H9 (cell line): ENCODE results near the gene FCN1. TPM values are rescaled to one million over a fixed set of nuclear protein-coding genes. Genes with fewer than 3 reads are reported as not detected.

Experiments used
- DNase-seq: peaks from one replicate; pipeline ENCODE4 v3.0.0-alpha.2; 2017
- H2AFZ ChIP-seq: one replicate; pipeline ENCODE4 v1.6.1; 2013; ENCODE audit warnings: mild to moderate bottlenecking, low read length, control low read depth, moderate library complexity
- H2AK5ac ChIP-seq: 2 replicates; pipeline ENCODE4 v1.6.1; 2013; ENCODE audit warnings: low read length, control low read depth, mixed read lengths; ENCODE audit not compliant: insufficient read length
- H2BK120ac ChIP-seq: one replicate; pipeline ENCODE4 v1.6.1; 2013; ENCODE audit warnings: low read depth, mild to moderate bottlenecking, low read length, control low read depth, inconsistent platforms; ENCODE audit not compliant: poor library complexity, severe bottlenecking
- H2BK12ac ChIP-seq: 2 replicates; pipeline ENCODE4 v1.6.1; 2013; ENCODE audit warnings: low read length, control low read depth, mixed read lengths, low read depth; ENCODE audit not compliant: insufficient read length
- H2BK15ac ChIP-seq: 2 replicates; pipeline ENCODE4 v1.6.1; 2013; ENCODE audit warnings: low read depth, low read length, control low read depth
- H2BK20ac ChIP-seq: one replicate; pipeline ENCODE4 v1.6.1; 2013; ENCODE audit warnings: low read depth, mild to moderate bottlenecking, low read length, control low read depth, inconsistent platforms; ENCODE audit not compliant: poor library complexity, severe bottlenecking
- H2BK5ac ChIP-seq: 2 replicates; pipeline ENCODE4 v1.6.1; 2013; ENCODE audit warnings: low read length, control low read depth, mixed read lengths; ENCODE audit not compliant: insufficient read length
- H3K14ac ChIP-seq: 2 replicates; pipeline ENCODE4 v1.6.1; 2013; ENCODE audit warnings: low read length, control low read depth; ENCODE audit not compliant: insufficient read depth
- H3K18ac ChIP-seq: 2 replicates; pipeline ENCODE4 v1.6.1; 2013; ENCODE audit warnings: low read depth, mild to moderate bottlenecking, mixed read lengths, low read length, control low read depth; ENCODE audit not compliant: insufficient read length
- H3K23ac ChIP-seq: 2 replicates; pipeline ENCODE4 v1.6.1; 2013; ENCODE audit warnings: low read length, control low read depth, mixed read lengths, low read depth; ENCODE audit not compliant: insufficient read length
- H3K23me2 ChIP-seq: 2 replicates; pipeline ENCODE4 v1.6.1; 2013; ENCODE audit warnings: low read depth, mild to moderate bottlenecking, mixed read lengths, low read length, control low read depth; ENCODE audit not compliant: insufficient read length, poor library complexity, severe bottlenecking
- H3K27ac ChIP-seq: 2 replicates; pipeline ENCODE4 v1.5.1; 2013; ENCODE audit warnings: low read length, control low read depth, mixed read lengths, low read depth; ENCODE audit not compliant: insufficient read length
- H3K27me3 ChIP-seq: 2 replicates; pipeline ENCODE4 v1.6.1; 2013; ENCODE audit warnings: low read length, control low read depth, inconsistent platforms; ENCODE audit not compliant: insufficient read depth
- H3K4ac ChIP-seq: 2 replicates; pipeline ENCODE4 v1.6.1; 2013; ENCODE audit warnings: low read depth, mild to moderate bottlenecking, control low read depth, inconsistent platforms, low read length, moderate library complexity
- H3K4me1 ChIP-seq: 2 replicates; pipeline ENCODE4 v1.6.1; 2013; ENCODE audit warnings: low read length, control low read depth, inconsistent platforms; ENCODE audit not compliant: insufficient read depth
- H3K4me2 ChIP-seq: 2 replicates; pipeline ENCODE4 v1.6.1; 2013; ENCODE audit warnings: low read length, control low read depth, mixed read lengths; ENCODE audit not compliant: insufficient read length, insufficient read depth
- H3K56ac ChIP-seq: 2 replicates; pipeline ENCODE4 v1.6.1; 2013; ENCODE audit warnings: low read depth, mild to moderate bottlenecking, mixed read lengths, low read length, control low read depth; ENCODE audit not compliant: insufficient read length
- H3K79me1 ChIP-seq: 2 replicates; pipeline ENCODE4 v1.6.1; 2013; ENCODE audit warnings: low read depth, mild to moderate bottlenecking, moderate library complexity, low read length, control low read depth, inconsistent platforms; ENCODE audit not compliant: insufficient read depth, poor library complexity, severe bottlenecking
- H3K79me2 ChIP-seq: 2 replicates; pipeline ENCODE4 v1.6.1; 2013; ENCODE audit warnings: low read length, control low read depth, inconsistent platforms; ENCODE audit not compliant: insufficient read depth
- H3K9ac ChIP-seq: 2 replicates; pipeline ENCODE4 v1.6.1; 2013; ENCODE audit warnings: low read length, control low read depth, mixed read lengths; ENCODE audit not compliant: insufficient read length; ENCODE audit errors: extremely low read depth
- H3K9me3 ChIP-seq: one replicate; pipeline ENCODE4 v1.6.1; 2013; ENCODE audit warnings: low read depth, low read length, inconsistent platforms; ENCODE audit not compliant: control insufficient read depth
- H3T11ph ChIP-seq: one replicate; pipeline ENCODE4 v1.6.1; 2013; ENCODE audit warnings: mild to moderate bottlenecking, low read length, control low read depth, inconsistent platforms
- H4K20me1 ChIP-seq: one replicate; pipeline ENCODE4 v1.6.1; 2013; ENCODE audit not compliant: control insufficient read depth, insufficient read length, insufficient read depth
- H4K5ac ChIP-seq: 2 replicates; pipeline ENCODE4 v1.6.1; 2013; ENCODE audit warnings: low read depth, mild to moderate bottlenecking, mixed read lengths, low read length, control low read depth; ENCODE audit not compliant: insufficient read length
- H4K8ac ChIP-seq: replicated peaks from 2 replicates; pipeline ENCODE4 v1.6.1; 2013; ENCODE audit warnings: low read length, control low read depth, mixed read lengths, low read depth; ENCODE audit not compliant: insufficient read length
- H4K91ac ChIP-seq: 2 replicates; pipeline ENCODE4 v1.6.1; 2013; ENCODE audit warnings: low read depth, mild to moderate bottlenecking, moderate library complexity, mixed read lengths, low read length, control low read depth; ENCODE audit not compliant: insufficient read length
- H3K27ac Mint-ChIP-seq, 3 experiments: 2 replicates in 2 of 3; 3 replicates in 1 of 3; pipeline ENCODE4 v1.8.0; 2020 to 2021; ENCODE audit warnings: mixed read lengths in 3 of 3, mild to moderate bottlenecking in 1 of 3, moderate library complexity in 1 of 3
- H3K27me3 Mint-ChIP-seq: 2 replicates; pipeline ENCODE4 v1.8.0; 2021; ENCODE audit warnings: low read depth, mild to moderate bottlenecking, moderate library complexity, mixed read lengths
- H3K36me3 Mint-ChIP-seq, 3 experiments: 2 replicates in 2 of 3; 3 replicates in 1 of 3; pipeline ENCODE4 v1.8.0; 2020 to 2021; ENCODE audit warnings: low read depth in 3 of 3, mixed read lengths in 3 of 3; ENCODE audit not compliant: insufficient read depth in 1 of 3
- H3K4me1 Mint-ChIP-seq, 2 experiments: 2 replicates each; pipeline ENCODE4 v1.8.0; 2020; ENCODE audit warnings: mixed read lengths in 2 of 2
- H3K4me3 Mint-ChIP-seq, 2 experiments: 2 replicates in 1 of 2; 3 replicates in 1 of 2; pipeline ENCODE4 v1.8.0; 2020 to 2021; ENCODE audit warnings: mild to moderate bottlenecking in 2 of 2, mixed read lengths in 2 of 2, moderate library complexity in 1 of 2
- H3K9me3 Mint-ChIP-seq, 2 experiments: 2 replicates in 1 of 2; 3 replicates in 1 of 2; pipeline ENCODE4 v1.8.0; 2020; ENCODE audit warnings: mild to moderate bottlenecking in 2 of 2, mixed read lengths in 2 of 2, moderate library complexity in 1 of 2
- WGBS: extraction: QIAGEN DNeasy Blood & Tissue Kit; methylation state at CpG from one replicate; pipeline ENCODE4 v1.1.7; 2013; ENCODE audit warnings: missing lambda C conversion rate, low lambda C conversion rate, mixed read lengths; ENCODE audit not compliant: insufficient read length; ENCODE audit errors: extremely low coverage; 5-methylcytosine and 5-hydroxymethylcytosine counted together
- total RNA-seq: library from RNA; stranded (reverse); gene quantifications from 2 replicates; pipeline ENCODE4 v1.2.1, GENCODE V29; 2021
- TF ChIP-seq, protein P1 (sequence below): fragments of 200-600 bp; sonication (generic); conservative IDR thresholded peaks from 3 replicates; pipeline ENCODE4 v1.8.0; 2021; ENCODE audit warnings: antibody characterized with exemption, mild to moderate bottlenecking

The FCN1 gene
- total RNA-seq, 1 experiment from 2014 or later: not detected

DNA sequence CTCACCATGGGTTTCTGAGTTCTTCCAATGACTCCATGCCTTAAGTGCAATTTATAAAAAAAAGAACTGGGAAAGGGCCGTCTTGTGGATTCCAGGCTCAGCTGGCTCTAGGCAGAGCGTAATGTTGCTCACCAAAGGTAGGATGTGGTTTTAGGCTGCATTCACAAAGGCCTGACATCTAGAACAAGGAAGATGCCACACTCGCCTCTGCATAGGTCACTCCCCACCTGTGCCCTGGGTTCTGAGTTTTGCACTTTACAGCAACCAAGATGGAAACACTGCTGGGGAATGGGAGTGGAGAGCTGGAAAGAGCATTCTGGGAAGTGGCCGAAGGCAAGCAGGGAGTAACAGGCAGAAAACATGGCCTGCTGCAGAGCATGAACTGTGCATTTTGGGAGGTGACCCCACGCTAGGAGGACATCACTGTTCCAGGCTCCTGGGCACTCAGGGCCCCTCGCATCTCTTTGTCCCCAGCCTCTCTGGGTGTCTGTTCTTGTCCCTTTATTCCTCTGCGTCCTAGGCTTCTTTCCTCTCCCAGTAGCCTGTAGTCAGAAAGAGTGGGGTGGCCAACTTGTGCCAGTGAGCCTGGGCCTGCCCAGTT is 24.8 kb downstream of the FCN1 start:
- H4K20me1 ChIP-seq: no peaks in the 10 kb centered on the region
- no peak overlapping the region for H3K27ac ChIP-seq
- no peak overlapping the region for H2BK20ac ChIP-seq
- H3K18ac ChIP-seq: no peak overlapping the region
- H3K56ac ChIP-seq: no peak overlapping the region
- no peak for DNase-seq
- Mint-ChIP-seq H3K36me3 (peaks cover 0 to 18% (median 6%) of the 10 kb centered on the region in 3 experiments; a peak in 4 of 7 replicates), H3K9me3 (peaks cover 16 to 17% of the 10 kb centered on the region in 2 experiments; a peak in 4 of 5 replicates), H3K4me1 (peaks cover 0 to under 1% of the 10 kb centered on the region in 2 experiments; a peak in 1 of 4 replicates), H3K27me3 (peaks cover 7% of the 10 kb centered on the region), H3K27ac (no peak overlapping the region; a peak in 1 of 7 replicates), H3K4me3 (no peak overlapping the region)
- H3T11ph ChIP-seq: no peak overlapping the region
- TF ChIP-seq, protein P1, sequence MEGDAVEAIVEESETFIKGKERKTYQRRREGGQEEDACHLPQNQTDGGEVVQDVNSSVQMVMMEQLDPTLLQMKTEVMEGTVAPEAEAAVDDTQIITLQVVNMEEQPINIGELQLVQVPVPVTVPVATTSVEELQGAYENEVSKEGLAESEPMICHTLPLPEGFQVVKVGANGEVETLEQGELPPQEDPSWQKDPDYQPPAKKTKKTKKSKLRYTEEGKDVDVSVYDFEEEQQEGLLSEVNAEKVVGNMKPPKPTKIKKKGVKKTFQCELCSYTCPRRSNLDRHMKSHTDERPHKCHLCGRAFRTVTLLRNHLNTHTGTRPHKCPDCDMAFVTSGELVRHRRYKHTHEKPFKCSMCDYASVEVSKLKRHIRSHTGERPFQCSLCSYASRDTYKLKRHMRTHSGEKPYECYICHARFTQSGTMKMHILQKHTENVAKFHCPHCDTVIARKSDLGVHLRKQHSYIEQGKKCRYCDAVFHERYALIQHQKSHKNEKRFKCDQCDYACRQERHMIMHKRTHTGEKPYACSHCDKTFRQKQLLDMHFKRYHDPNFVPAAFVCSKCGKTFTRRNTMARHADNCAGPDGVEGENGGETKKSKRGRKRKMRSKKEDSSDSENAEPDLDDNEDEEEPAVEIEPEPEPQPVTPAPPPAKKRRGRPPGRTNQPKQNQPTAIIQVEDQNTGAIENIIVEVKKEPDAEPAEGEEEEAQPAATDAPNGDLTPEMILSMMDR: no peak
- no peaks in the 10 kb centered on the region for H3K79me2 ChIP-seq
- H3K23me2 ChIP-seq: no peaks in the 10 kb centered on the region
- H3K23ac ChIP-seq: no peak overlapping the region
- no peak overlapping the region for H2BK120ac ChIP-seq
- WGBS: no CpG with 5 or more reads among the region's 7 CpGs
- H2BK15ac ChIP-seq: no peak overlapping the region
- H2AFZ ChIP-seq: no peak overlapping the region
- no peaks in the 10 kb centered on the region for H3K27me3 ChIP-seq
- H2AK5ac ChIP-seq: no peak overlapping the region
- H3K9ac ChIP-seq: no peak overlapping the region
- H2BK12ac ChIP-seq: no peak overlapping the region
- H4K91ac ChIP-seq: no peak overlapping the region
- no peak overlapping the region for H3K4me2 ChIP-seq
- H4K8ac ChIP-seq: no peak overlapping the region
- H3K14ac ChIP-seq: no peak overlapping the region
- no peak overlapping the region for H3K4ac ChIP-seq
- no peaks in the 10 kb centered on the region for H3K4me1 ChIP-seq
- H4K5ac ChIP-seq: no peak overlapping the region
- H3K79me1 ChIP-seq: no peaks in the 10 kb centered on the region
- peaks cover 7% of the 10 kb centered on the region for H3K9me3 ChIP-seq
- no peak overlapping the region for H2BK5ac ChIP-seq
